GM21423 (cell line): ENCODE data around the gene CCDC40.

ENCODE experiments used
- ATAC-seq: cut with Tn5 transposase; IDR thresholded peaks from one replicate; pipeline ENCODE4 v1.9.1; 2021; ENCODE audit warnings: mild to moderate bottlenecking, moderate library complexity; ENCODE audit not compliant: unreplicated experiment

CCDC40 gene

DNA sequence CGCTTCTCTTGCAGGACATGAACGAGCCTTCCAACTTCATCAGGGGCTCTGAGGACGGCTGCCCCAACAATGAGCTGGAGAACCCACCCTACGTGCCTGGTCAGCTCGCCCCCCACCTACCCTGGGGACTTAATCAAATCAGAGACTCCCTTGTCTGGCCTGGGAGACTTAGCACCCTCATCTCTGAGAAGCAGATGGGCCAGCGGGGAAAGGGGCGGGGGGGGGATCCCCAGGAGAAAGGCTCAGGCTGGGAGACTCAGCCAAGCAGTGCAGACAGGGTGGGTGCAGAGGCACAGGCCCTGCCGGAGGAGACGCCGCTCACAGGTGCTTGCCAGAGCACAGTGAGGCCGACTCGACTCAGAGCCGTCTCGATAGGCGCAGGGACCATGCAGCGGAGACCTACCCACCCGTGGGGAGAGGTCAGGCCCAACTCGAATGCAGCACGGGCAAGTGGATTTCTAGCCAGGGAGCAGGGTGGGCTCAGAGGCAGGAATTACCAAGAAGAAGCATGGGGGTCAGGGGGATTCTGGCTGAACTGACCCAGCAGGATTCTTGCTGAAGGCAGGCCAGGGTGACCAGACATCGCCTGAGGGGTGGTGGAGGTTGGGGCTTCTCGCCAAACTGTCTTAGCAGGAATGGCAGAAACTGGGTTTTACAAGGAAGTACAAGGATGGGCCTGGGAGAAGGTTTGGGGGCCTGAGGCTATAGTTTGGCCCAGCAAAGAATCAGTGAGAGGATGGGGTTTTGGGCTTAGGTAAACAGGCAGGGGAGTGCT is 74.7 kb downstream of the CCDC40 start:
- ATAC-seq, result no peak

DNA sequence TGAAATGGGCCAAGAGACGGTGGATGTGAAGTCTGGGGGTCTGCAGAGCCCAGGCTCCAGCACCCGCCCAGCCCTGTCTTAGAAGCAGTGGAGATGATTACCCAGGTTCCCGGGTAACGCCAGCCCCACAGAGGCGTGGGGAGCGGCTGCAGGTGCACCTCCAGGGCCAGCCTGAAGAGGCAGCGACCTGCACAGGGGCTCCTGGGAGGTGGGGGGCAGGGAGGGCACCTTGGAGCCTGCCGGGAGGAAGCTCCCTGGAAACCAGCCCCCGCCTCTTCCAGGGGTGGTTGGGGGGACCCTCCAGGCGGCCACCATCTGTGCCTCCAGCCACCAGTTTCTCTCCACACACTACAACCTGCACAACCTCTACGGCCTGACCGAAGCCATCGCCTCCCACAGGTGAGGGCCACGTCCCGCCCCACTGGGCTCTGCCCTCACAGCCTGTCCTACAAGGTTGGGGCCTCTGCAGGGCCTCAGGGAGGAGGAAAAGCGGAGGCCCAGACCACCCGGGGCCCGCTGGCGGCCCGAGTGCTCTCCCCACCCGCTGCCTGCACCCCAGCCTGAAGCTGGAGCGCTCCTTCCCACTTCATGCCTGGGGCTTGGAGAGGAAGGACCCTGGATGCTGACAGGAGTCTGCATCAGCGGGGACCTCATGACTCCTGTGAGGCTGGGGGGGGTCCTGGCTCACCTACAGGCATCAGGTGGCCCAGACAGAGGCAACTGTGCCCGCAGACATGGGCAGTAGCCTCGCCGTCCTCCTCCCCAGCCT is 75.4 kb downstream of the CCDC40 start:
- ATAC-seq, result no peak

DNA sequence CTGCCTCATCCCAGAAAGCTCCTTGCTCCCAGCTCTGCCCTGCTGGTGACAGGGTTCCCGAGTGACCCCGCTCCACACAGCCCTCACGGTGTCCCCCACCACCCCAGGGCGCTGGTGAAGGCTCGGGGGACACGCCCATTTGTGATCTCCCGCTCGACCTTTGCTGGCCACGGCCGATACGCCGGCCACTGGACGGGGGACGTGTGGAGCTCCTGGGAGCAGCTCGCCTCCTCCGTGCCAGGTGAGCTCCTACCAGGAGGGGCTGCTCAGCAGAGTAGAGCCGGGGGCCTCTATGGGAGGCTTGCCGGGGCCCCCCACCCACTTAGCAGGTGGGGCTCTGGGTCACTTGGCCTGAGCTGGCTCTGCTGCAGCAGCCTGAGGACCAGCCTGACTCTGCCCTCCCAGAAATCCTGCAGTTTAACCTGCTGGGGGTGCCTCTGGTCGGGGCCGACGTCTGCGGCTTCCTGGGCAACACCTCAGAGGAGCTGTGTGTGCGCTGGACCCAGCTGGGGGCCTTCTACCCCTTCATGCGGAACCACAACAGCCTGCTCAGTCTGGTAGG is 76.1 kb downstream of the CCDC40 start:
- ATAC-seq, result no peak

DNA sequence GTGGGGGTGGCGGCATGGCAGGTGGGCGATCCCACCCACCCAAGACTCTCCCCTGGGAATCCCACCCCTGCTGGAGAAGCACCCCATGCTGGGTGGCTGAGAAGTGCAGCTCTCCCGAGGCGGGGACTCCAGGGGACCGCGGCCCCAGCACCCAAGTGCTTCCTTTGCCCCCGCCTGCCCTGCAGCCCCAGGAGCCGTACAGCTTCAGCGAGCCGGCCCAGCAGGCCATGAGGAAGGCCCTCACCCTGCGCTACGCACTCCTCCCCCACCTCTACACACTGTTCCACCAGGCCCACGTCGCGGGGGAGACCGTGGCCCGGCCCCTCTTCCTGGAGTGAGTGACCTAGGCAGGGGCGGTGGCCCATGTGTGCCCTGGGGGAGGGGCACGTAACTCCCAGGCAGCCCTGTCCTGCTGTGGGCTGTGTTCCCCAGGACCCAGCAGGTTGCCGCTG is 76.6 kb downstream of the CCDC40 start:
- ATAC-seq, result no peak

DNA sequence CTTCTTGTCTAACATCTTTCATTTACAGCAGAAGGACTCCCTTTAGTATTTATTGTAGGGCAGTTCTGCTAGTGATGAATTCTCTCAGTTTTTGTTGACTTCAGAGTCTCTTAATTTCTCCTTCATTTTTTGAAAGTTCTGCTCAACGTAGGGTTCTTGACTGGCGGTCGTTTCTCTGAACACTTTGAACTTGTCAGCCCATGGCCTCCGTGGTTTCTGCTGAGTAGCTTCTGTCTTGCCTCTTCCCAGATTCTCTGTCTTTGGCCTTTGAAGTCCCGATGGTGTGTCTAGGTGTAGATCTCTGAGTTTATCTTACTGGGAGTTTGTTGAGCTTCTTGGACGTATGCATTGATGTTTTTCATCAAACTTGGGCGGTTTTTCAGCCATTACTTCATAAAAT is 78.3 kb downstream of the CCDC40 start:
- ATAC-seq, result no peak

DNA sequence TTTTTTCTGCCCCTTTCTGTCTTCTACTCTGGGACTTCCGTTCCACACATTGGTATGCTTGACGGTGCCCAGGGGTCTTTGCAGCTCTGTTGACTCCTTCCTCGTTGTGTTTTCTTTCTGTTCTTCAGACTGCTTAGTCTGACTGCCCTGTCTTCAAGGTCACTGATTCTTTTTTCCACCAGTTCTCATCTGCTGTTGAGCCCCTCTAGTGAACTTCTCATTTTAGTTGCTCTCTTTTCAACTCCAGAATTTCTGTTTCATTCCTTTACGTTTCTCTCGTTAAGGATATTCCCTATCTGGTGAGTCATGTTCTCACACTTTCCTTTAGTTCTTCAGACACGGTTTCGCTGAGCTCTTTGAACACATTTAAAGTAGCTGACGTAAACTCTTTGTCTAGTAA is 78.7 kb downstream of the CCDC40 start:
- no peak for ATAC-seq

DNA sequence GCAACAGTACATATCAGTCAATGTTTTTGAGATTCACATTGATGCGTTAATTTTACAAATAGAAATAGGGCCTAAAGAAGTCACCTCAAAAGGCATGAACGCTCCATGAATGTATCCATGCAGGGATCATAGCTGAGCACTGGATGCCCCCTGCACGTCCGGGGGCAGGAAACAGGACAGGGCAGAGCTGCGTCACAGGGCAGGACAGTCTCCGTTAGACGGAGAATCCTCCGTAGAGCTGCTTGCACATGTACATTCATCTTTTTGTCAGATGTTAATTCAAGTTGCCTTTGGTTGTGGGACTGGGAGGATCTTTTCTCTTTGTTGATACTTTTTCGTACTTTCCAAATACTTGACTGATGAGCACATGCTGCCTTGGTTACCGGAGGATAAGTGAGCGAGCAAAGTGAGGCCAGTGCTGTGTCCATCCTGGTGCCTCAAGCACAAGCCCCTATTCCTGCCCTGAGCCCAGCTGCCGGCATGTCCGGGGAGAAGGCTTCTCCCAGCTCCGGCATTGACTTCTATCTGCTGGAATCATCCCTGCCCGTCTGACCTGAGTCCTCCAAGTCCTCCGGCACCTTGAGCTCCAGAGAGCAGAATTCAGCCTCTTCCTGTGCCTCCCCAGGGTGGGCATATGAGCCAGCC is 80.0 kb downstream of the CCDC40 start:
- no peak for ATAC-seq

DNA sequence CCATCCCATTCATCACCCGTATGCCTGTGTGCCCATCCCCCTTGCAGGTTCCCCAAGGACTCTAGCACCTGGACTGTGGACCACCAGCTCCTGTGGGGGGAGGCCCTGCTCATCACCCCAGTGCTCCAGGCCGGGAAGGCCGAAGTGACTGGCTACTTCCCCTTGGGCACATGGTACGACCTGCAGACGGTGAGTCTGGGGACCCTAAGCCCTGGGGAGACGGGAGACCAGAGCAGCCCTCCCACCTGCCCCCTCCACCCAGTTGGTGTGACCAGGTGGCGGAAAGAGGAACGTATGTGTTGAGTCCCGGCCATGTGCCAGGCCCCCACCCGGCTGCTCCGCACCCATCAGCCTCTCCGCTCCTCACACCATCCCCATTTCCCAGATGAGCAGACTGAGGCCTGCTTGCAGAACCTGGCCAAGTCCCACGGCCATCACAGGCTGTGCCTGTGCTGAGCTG is 80.5 kb downstream of the CCDC40 start:
- ATAC-seq, result no peak

DNA sequence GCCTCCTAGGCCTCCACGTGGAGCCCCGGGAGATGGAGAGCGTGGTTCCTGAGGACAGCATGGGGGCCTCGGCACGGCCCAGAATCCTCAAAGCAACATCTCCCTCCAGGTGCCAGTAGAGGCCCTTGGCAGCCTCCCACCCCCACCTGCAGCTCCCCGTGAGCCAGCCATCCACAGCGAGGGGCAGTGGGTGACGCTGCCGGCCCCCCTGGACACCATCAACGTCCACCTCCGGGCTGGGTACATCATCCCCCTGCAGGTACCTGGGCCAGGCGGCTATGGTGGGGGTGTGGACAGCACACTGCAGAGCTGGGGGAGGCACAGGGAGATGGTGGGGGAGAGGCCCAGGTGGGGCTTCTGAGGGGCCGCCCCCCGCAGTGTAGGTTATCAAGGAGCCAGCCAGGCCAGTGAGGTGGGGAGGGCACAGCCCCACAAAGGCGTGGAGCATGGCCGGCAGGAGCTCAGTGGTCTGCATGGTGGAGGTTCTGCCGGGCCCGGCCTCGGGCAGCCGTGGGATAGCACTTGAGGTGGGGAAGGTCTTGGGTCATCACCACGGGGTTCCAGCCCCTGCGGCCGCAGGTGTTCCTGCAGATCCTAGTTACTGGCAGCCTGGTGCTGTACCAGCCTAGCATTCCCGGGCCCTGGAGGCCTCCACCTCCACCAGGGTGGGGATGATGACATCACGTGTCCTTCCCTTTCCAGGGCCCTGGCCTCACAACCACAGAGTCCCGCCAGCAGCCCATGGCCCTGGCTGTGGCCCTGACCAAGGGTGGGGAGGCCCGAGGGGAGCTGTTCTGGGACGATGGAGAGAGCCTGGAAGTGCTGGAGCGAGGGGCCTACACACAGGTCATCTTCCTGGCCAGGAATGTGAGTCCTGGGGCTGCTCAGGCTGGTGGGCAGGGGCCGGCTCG is 81.3 kb downstream of the CCDC40 start:
- no peak for ATAC-seq

DNA sequence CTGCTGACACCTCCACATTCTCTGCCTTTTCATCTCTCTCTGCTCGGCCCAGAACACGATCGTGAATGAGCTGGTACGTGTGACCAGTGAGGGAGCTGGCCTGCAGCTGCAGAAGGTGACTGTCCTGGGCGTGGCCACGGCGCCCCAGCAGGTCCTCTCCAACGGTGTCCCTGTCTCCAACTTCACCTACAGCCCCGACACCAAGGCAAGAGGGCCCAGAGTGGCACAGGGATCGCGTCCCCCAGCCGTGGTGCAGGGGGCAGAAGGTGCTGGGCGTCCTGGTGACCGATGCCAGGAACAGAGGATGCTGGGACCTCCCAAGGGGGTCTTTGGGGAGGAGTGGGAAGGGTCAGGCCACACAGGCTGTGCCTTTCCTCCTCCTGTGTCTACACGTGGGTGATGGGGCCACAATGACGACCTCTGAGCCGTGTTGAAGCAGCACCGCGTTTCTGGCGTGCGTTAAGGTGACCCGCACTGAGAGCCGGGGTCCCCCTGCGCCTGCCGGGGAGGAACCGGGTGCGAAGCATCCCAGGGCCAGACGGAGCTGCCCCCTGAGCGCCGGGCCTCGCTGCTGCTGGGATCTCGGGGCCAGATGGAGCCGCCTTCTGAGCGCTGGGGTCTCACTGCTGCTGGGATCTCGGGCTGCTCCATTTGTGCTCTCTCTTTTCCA is 82.3 kb downstream of the CCDC40 start:
- no peak for ATAC-seq

DNA sequence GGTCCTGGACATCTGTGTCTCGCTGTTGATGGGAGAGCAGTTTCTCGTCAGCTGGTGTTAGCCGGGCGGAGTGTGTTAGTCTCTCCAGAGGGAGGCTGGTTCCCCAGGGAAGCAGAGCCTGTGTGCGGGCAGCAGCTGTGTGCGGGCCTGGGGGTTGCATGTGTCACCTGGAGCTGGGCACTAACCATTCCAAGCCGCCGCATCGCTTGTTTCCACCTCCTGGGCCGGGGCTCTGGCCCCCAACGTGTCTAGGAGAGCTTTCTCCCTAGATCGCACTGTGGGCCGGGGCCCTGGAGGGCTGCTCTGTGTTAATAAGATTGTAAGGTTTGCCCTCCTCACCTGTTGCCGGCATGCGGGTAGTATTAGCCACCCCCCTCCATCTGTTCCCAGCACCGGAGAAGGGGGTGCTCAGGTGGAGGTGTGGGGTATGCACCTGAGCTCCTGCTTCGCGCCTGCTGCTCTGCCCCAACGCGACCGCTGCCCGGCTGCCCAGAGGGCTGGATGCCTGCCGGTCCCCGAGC is 82.9 kb downstream of the CCDC40 start:
- ATAC-seq, result no peak

DNA sequence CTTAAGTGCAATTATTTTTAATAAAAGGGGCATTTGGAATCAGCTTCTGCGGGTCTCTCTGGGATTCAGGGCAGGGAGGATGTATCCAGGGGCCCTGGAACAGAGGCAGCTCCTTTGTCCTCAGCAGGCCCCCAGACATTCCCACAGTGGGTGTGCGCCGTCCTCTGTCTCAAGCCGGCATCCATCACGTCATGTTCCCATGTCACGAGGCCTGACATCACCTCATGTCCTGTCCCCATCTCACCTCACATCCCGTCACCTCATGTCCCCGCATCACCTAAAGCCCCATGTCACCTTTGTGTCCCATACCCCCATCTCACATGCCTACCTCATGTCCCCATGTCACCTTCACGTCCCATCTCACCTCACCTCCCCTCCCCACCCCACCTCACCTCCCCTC is 83.4 kb downstream of the CCDC40 start:
- ATAC-seq, result no peak

DNA sequence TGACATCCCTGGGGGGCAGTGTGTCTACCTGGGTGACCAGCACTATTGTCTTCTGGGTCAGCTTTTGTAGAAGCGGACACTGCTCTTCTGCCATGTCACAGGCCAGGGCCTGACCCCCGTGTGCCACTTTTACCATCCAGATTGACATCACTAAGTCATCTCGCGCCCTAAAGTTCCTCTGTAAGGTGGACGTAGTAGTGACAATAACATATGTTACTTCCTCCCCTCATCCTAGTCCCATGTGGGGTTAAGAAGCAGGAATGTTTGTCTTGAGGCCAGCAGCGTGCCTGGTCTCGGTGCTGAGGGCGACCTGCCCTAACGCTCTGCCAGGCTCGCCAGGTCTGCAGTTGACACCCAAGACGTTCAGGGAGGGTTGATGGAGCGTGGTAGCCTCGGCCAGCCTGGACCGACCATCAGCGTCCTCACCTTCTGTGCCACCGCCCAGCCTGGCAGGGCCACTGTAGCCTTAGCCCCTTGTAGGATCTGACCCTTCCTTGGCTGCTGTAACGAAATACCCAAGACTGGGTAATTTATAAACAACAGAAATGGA is 85.7 kb downstream of the CCDC40 start:
- ATAC-seq, result no peak

DNA sequence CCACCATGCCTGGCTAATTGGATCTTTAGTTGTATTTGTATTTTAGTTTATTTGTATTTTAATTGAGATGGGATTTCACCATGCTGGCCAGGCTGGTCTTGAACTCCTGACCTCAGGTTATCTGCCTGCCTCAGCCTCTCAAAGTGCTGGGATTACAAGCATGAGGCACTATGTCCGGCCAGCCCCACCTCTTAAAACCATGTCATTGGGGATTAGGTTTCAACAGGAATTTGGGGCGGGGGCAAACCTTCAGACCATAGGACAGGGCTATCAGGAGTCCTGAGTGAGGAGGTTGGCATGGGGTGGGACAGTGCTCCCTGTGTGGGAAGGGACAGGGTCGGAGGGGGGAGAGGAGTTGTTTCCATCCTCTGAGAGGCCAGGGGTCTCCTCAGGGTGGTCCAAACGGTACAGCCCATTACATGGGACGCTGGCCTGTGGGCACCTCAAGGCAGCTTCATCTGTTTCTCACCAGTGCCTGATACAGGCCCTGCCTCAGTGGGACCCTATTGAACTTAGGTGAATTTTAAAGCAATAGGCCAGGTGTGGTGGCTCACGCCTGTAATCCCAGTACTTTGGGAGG is 86.6 kb downstream of the CCDC40 start:
- ATAC-seq, result no peak

DNA sequence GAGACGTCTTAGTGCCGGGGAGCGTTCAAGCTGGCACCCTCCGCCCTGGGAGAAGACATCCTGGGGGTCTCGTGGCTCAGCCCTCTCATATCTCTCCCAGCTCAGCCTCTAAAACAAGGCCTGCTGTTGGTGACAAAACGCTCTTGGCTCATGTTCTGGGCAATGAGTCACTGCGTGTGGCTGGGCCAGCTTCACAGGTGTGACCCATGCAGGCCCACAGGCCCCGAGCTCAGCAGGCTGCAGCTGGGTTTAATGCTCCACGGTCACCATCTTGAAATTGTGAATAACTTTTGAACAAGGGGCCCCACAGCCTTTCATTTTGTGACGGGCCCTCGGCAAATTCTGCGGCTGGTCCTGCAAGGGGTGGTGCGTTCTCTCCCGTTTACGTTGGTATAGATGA is 87.3 kb downstream of the CCDC40 start:
- ATAC-seq, result no peak

DNA sequence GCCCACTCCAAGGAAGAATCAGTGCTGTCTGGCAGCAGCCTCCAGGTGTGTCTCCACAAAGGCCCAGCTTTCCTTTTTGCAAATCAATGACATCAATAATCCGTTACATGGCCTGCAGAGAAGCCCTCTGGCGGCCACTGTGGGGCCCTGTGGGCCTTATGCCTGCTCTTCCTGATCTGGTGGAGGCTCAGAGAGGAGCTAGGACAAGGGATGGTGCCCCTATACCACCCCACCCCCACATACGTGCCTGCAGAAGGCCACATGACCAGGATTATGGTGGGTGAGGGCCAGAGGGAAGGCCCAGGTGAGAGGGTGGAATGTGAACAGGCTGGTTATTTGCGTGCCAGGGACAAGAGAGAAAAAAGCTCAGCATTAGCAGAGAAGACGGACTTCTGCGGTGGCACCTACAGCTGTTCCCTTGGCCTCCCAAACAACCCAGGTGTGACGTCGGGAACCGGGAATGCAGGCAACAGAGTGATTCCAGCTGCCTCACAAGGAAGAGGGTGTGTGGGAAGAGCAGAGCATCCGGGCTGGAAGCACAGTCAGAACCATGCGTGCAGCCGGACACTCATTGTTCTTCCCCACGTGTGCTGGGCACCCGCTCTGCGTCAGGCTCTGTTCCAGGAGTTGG is 88.0 kb downstream of the CCDC40 start:
- no peak for ATAC-seq

DNA sequence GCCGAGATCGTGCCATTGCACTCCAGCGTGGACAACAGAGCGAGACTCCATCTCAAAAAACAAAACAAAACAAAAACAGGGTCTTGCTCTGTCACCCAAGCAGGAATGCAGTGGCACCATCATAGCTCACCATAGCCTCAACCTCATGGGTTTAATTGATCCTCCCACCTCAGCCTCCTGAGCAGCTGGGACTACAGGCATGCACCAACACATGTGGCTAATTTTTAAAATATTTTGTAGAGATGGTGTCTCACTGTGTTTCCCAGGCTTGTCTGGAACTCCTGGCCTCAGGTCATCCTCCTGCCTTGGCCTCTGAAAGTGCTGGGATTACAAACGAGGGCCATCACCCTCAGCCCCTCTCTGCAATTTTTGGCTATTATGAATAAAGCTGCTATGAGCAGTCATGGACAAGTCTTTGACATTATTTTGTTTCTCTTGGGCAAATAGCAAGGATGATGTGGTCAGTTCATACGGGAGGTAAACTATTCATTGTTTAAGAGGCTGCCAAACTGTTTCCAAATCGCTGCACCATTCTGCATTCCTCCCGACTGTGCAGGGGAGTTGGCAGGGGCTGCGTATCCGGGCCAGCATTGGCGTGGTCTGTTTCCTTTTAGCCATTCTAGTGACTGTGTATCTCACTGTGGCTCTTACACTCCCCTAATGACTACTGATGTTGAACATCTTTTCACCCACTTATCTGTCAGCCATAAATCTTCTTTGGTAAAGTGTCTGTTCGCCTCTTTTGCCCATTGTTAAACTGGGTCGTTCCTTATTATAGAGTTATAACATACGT is 89.4 kb downstream of the CCDC40 start:
- ATAC-seq, result no peak

DNA sequence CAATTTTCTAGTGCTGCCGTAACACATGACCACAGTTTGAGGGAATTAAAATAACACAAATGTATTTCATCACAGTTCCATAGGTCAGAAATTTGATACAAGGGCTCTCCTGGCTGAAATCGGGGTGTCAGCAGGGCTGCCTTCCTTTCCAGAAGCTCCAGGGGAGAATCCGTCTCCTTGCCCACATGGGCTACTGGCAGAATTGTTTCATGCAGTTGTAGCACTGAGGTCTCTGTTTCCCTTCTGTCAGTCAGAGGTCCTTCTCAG is 89.9 kb downstream of the CCDC40 start:
- ATAC-seq, result no peak
